ENCODE measurements around the gene ARID1B.

DNA sequence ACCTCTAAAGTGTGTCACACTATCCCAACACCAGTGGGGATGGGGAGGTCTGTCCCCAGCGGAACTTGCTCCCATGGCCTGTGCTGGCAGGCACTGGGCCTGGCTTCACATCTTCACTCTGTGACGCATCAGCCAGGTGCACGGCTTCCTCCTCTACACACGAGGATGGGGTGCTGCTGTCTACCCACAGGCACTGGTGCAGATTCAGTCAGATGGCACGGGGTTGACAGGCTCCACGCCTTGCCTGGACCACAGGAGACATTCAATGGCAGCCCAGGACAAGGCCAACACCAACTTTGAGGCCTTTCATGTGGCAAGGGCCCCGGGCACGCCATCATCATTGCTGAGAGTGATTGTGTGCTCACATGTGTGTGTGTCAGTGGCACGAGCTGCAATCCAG, 453.7 kb downstream of the ARID1B start:
- TF ChIP-seq GATA3 (IDR thresholded peaks at IDR 0.05; ENCODE audit: low read depth, low read length): no peak
- no peak for TF ChIP-seq GATA2 (IDR thresholded peaks at IDR 0.05; ENCODE audit: low read depth, low read length)
